SU-DHL-6 (cell line): ENCODE data around the gene PRDM16.

ENCODE experiments used
- H2AFZ ChIP-seq: fragments of 200-600 bp; sonication (generic); 2 replicates; pipeline ENCODE4 v1.6.1; 2014; ENCODE audit warnings: low read depth, mild to moderate bottlenecking, moderate library complexity, mixed read lengths, antibody characterized with exemption, low read length; ENCODE audit not compliant: severe bottlenecking
- H3F3A ChIP-seq: fragments of 200-600 bp; shearing (Covaris generic); 2 replicates; pipeline ENCODE4 v1.6.0; 2016; ENCODE audit warnings: antibody characterized with exemption, mild to moderate bottlenecking; ENCODE audit not compliant: insufficient read depth
- H3K27ac ChIP-seq: fragments of 200-600 bp; sonication (generic); 2 replicates; pipeline ENCODE4 v1.5.1; 2016; ENCODE audit warnings: low read depth, mild to moderate bottlenecking, low read length, moderate library complexity, mixed read lengths
- H3K27me3 ChIP-seq: fragments of 200-600 bp; sonication (generic), shearing (Covaris generic); 2 replicates; pipeline ENCODE4 v1.6.0; 2014; ENCODE audit warnings: mild to moderate bottlenecking, low read length
- H3K36me3 ChIP-seq: fragments of 200-600 bp; sonication (generic); 2 replicates; pipeline ENCODE4 v1.6.1; 2014; ENCODE audit warnings: mild to moderate bottlenecking, low read length, mixed read lengths
- H3K4me2 ChIP-seq: fragments of 300-600, 200-600 bp; shearing (Covaris generic), sonication (generic); 2 replicates; pipeline ENCODE4 v1.6.0; 2014; ENCODE audit warnings: low read length, low read depth, mild to moderate bottlenecking; ENCODE audit not compliant: poor library complexity, severe bottlenecking
- H3K4me3 ChIP-seq: fragments of 200-600 bp; sonication (generic); 2 replicates; pipeline ENCODE4 v1.5.1; 2014; ENCODE audit warnings: antibody characterized with exemption, low read length, mild to moderate bottlenecking, mixed read lengths; ENCODE audit not compliant: insufficient read depth, poor library complexity, severe bottlenecking
- H3K79me2 ChIP-seq: fragments of 200-600 bp; sonication (generic); 2 replicates; pipeline ENCODE4 v1.6.1; 2014; ENCODE audit warnings: mild to moderate bottlenecking, low read length, moderate library complexity; ENCODE audit not compliant: insufficient read depth
- H3K9ac ChIP-seq: fragments of 200-600 bp; sonication (generic); 2 replicates; pipeline ENCODE4 v1.7.0; 2014; ENCODE audit warnings: mild to moderate bottlenecking, low read length
- H3K9me2 ChIP-seq: fragments of 200-600 bp; sonication (generic); replicated peaks from 2 replicates; pipeline ENCODE4 v1.6.1; 2014; ENCODE audit warnings: low read length; ENCODE audit not compliant: insufficient read depth
- H3K9me3 ChIP-seq: fragments of 200-600 bp; sonication (generic); 2 replicates; pipeline ENCODE4 v1.6.1; 2014; ENCODE audit warnings: low read length, mixed read lengths; ENCODE audit not compliant: insufficient read depth
- H4K20me1 ChIP-seq: fragments of 200-600 bp; sonication (generic); 2 replicates; pipeline ENCODE4 v1.6.1; 2014; ENCODE audit warnings: low read depth, mild to moderate bottlenecking, antibody characterized with exemption, low read length, moderate library complexity, mixed read lengths
- CTCF ChIP-seq: fragments of 200-600 bp; sonication (generic); IDR thresholded peaks from one replicate; pipeline ENCODE4 v1.5.1; 2017; ENCODE audit warnings: antibody characterized with exemption, mild to moderate bottlenecking, low read length, moderate library complexity; ENCODE audit not compliant: insufficient read depth, poor library complexity, severe bottlenecking
- EZH2phosphoT487 ChIP-seq: fragments of 200-600 bp; sonication (generic), shearing (Covaris generic); conservative IDR thresholded peaks from 2 replicates; pipeline ENCODE4 v1.6.1; 2018; ENCODE audit warnings: mild to moderate bottlenecking, antibody characterized with exemption, low read length, moderate library complexity, mixed read lengths

PRDM16 gene

GRCh38 chr1:3117879-3118278, 48.9 kb downstream of the PRDM16 start:
- Histone ChIP-seq H3F3A (no peaks in the 10 kb centered on the region), H3K9me2 (no peaks in the 10 kb centered on the region), H3K27me3 (no peaks in the 10 kb centered on the region), H3K27ac (no peak overlapping the region), H2AFZ (no peak overlapping the region), H3K9ac (no peak overlapping the region), H3K4me3 (no peak overlapping the region), H3K4me2 (no peak overlapping the region), H4K20me1 (no peaks in the 10 kb centered on the region), H3K9me3 (no peaks in the 10 kb centered on the region), H3K36me3 (no peaks in the 10 kb centered on the region), H3K79me2 (no peaks in the 10 kb centered on the region)
- TF ChIP-seq CTCF = no peak
- TF ChIP-seq EZH2phosphoT487 = no peak

- Histone ChIP-seq H2AFZ (no peak overlapping the region), H3K4me3 (no peak overlapping the region), H3K4me2 (no peak overlapping the region), H3K9me2 (no peaks in the 10 kb centered on the region), H3K27me3 (no peaks in the 10 kb centered on the region), H3F3A (no peaks in the 10 kb centered on the region), H3K79me2 (no peaks in the 10 kb centered on the region), H4K20me1 (no peaks in the 10 kb centered on the region), H3K9ac (no peak overlapping the region), H3K36me3 (no peaks in the 10 kb centered on the region), H3K9me3 (no peaks in the 10 kb centered on the region), H3K27ac (no peak overlapping the region)
- TF ChIP-seq CTCF (no peak), EZH2phosphoT487 (no peak)
These were observed 50.1 kb downstream of the PRDM16 start for GRCh38 chr1:3119061-3119460.

GRCh38 chr1:3119725-3120124, 50.7 kb downstream of the PRDM16 start:
- Histone ChIP-seq H3F3A (no peaks in the 10 kb centered on the region), H3K9me2 (no peaks in the 10 kb centered on the region), H3K27me3 (no peaks in the 10 kb centered on the region), H3K4me3 (no peak overlapping the region), H3K79me2 (no peaks in the 10 kb centered on the region), H3K36me3 (no peaks in the 10 kb centered on the region), H3K9me3 (no peaks in the 10 kb centered on the region), H3K9ac (no peak overlapping the region), H3K27ac (no peak overlapping the region), H2AFZ (no peak overlapping the region), H4K20me1 (no peaks in the 10 kb centered on the region), H3K4me2 (no peak overlapping the region)
- no peak for TF ChIP-seq EZH2phosphoT487
- TF ChIP-seq CTCF = no peak
